ENCODE measurements around the gene TBC1D1.

The TBC1D1 gene

DNA sequence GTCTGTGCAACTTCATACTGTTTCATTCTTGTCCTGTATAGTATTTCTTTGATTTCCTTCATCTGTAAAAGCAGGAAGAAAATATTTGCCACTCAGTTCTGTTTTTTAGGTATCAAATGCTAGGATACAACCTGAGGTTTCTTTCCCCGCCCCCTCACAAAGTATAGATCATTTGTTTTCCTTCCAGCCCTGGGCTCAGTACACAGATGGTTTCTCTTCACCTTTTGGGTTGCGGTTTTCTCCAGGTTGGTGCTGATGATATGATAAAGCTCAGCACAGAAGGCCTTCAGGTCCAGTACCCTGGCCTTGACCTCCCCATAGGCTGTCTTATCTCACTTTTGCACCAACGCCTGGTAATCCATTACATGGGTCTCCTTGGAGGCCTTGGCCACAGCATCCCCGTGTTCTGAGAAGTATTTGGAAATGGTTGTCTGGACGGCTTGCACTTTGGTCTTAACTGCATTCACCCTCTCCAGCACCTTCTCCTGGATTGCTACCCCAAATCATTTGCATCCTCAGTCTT is 104.5 kb downstream of the TBC1D1 start:
- no peak for DNase-seq

DNA sequence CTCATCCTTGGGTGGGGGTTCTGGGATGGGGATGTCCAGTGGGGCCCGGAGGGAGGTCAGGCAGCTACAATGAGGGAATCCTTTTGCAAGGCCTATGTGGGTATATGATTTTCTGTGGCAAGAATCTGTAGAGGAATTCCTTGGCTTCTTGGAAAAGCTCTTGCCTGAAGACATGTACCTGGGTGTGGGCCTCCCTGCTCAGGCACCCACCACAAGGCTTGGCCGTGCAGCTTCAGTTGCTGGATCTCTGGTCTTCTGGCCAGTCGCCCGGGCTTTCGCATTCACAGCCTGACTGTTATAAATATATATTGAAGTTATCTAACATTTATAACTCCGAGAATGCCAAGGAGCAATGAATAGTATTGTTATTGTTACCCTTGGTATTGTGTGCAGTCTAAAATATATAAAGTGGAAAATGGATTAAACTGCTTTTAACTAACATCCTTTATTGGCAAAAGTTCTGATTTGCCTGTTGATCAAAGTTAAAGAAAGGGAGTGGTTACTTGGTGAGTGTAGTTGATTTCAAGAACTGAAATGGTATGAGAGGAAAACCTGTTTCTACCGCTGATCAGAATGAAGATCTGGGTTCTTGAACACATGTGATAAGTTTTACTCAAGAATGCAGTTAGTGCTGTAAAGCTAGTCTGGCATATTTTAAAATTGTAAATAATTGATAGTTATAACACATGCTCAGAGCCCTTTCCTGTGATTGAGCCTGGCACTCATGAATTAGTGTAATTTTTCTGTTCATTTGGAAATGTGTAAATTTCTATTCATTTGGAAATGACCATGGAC is 105.3 kb downstream of the TBC1D1 start:
- DNase-seq = no peak

DNA sequence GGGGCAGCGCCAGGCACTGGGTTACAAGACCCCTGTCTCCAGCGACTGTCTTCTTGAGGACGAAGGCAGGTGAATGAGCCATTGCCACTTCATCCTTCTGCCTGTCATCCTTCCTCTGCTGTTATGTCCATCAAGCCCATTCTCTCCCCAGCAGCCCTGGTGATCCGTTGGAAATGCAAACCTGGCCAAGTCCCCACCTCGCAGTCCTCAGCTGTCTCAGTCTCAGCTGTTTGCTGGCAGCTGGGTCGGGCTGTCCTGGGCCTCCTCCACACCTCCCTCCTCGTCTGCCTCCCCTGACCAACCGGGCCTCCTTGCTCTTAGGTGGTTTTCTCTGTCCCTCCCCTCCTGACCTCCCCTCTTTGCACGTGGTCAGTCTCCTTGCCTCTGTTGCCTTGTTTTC is 107.3 kb downstream of the TBC1D1 start:
- DNase-seq = no peak

DNA sequence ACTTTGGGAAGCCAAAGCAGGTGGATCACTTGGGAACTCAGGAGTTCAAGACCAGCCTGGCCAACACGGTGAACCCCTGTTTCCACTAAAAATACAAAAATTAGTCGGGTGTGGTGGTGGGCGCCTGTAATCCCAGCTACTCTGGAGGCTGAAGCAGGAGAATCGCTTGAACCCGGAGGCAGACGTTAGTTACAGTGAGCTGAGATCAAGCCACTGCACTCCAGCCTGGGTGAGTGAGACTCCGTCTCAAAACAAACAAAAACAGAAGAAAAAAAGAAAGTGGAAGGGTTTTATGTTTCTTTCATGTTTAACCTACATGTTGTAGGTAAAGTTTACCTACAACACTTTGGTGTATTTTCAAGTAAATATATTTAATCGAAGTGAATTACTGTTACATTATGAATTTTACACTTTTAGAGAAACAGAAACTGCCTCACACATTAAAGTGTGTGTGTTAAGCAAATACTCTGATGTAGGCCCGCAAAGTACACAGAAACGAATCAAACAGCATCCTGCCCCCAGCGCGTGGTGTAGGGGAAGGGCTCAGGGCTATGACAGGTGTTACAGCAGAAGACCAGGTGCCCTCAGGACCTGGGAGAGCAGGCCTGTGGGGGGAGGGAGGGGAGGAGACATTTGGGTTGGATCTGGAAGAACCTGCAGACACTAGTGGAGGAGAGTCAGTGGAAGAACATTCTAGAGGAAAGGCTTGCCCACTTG is 108.3 kb downstream of the TBC1D1 start:
- no peak for DNase-seq

DNA sequence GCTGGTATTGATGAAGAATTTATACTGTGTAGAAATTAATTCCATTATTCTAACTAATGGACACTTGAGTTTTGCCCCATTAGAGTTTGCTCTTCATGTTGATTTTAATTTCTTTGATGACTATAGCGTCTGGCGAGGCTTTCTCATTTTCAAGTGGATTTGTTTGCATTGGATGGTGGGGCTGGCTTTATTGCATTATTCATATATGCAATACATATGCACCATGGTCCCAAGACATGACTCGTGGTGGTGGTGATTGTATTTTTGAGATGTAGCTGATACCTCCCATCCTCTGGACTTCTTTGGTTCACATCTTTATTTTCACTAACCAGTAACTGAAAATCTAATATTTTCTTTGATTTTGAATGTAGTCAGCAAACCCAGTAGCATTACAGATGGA is 109.1 kb downstream of the TBC1D1 start:
- no peak for DNase-seq

DNA sequence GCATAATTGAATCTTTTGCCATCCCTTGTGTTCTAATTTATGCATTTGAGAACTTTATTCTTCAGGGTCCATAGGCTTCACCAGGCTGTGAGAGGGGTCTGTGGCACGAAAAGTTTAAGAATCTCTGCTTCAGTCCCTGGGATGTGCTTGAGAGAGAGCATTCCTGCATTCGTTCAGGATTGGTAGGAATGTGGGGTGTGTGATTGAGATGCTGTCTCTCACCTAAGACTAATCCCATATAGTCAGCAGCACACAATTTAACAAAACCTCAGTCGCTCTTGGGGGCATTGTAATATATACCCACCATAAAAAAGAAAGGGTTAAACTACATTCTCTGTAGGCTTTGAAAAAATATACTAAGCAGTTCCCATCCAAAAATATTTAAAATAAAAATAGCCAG is 111.0 kb downstream of the TBC1D1 start:
- DNase-seq = no peak

DNA sequence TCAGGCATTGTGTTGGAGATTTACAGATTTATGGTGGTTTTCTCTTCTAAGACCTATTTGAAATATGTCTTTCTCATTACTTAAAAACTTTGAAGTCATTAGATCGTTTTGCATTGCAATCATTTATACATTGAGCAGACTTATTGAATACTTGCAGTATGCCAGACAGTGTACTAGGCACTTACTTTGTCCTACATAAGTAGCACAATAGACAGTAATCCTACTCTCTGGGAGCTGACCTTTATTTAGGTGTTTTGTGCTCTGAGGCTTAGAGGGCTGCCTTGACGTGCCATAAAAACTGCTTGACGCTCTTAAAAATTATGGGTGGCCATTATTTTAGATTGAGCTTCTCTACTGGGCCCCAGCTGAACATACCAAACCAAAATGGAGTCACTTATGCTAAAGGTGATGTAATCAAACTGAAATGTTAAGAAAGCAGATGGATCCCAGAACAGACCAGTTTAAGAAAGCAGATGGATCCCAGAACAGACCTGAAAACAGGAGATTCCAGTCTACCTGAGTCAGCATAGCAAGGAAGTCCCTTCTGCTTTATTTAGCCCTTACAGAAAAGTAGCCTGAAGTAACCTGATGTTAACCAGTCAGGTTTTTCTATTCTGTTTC is 111.7 kb downstream of the TBC1D1 start:
- no peak for DNase-seq

DNA sequence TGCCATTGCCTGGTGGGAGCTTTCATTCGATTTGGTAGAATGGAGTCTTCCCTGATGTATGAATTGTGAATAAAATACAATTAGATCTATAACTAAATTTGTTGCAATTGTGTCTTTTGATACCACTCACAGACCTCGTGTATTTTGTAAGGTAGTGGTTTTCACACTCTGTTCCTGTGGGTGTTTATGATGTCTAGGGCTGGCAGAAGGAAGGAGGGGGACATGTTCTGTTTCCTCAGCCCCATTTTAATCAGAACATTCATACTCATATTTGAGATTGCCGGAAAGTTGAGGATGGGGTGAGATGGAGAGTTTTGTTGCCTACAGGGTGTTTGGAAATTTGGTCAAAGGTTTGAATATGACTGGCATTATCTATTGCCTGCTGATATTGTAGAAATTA is 112.2 kb downstream of the TBC1D1 start:
- no peak for DNase-seq

DNA sequence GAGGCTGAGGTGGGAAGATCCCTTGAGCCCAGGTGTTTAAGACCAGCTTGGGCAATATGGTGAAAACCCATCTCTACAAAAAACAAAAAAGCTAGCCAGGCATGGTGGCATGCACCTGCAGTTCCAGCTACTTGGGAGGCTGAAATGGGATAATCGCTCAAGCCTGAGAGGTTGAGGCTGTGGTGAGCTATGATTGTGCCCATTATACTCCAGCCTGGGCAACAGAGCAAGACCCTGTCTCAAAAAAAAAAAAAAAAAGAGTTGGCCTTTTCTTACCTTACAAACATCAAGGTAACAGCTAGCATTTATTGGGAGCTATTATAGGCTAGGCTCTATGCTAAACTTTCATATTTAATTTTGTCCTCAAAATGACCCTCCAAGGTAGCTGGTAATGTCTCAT is 112.7 kb downstream of the TBC1D1 start:
- no peak for DNase-seq

DNA sequence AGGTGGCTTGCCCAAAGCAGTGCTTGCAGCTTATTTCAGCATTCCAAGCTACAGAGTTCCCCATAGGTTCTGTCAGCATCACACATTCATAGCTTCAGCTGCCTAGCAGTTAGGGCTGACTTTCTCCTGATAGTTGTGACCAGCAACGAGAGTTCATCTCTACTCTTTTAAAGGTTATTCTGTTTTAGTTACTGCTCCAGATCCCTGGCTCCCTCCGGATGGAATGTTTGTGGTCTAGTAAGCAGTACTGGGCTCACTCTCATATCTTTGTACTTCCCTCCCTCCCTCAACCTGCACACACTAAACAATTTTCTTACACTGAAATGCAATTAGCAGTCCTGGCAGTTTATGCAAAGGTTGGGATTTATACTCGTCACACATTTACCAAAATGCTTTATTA is 113.2 kb downstream of the TBC1D1 start:
- no peak for DNase-seq

DNA sequence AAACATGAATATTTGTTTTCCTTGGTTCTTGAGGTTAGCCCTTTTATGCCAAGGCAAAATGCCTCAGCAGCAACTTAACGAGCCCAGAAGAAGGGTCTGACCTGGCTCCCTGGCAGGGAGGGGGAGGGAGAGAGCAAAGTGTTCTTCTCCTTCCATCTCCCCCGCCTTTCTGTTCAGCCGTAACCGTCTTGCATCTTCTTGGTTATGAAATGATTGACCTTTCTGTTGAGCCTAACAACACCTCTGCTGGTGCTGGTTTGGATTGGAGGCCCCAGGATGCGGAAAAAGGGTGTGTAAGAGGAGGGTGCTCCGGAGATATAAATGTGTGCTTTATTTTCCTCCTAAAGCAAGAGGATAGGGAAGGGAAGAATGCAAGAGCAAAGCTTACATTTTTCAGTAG is 114.0 kb downstream of the TBC1D1 start:
- no peak for DNase-seq

DNA sequence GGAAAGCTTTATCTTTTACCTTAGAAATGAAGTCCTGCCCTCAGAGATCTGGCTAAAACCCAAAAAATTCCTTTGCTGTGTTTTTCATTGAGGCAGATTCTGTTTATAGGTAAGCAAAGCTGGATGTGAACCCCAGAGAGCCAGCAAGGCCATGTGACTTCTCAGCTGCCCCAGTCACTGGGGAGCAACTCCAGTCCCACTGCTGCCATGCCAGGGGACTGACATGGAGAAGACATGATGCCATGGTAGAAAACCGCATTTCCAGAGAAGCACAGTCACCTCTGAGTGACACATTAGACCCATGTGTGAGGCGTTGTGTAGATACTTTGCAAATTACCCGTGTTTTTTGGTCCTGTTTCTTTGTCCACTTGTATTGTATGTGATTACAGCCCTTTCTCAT is 114.8 kb downstream of the TBC1D1 start:
- DNase-seq = no peak

DNA sequence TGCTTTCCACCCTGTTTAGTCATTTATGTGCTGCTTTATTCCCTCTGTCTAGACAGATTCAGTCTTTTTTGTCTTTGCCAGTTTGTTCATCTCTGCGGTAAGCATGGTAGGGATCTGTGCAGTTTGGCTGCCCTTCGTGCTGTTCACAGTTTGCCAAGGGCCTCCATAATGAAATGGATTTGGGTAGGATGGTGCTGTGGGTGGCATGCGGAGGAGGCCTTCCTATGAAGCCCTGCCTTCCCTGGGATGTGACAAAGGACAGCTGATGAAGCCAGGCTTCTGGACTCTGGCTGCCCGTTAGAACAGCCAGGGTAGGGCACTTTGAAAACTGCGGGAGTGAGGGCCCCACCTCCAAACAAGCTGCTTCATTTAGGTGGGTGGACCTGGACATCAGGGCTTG is 116.8 kb downstream of the TBC1D1 start:
- DNase-seq = no peak

DNA sequence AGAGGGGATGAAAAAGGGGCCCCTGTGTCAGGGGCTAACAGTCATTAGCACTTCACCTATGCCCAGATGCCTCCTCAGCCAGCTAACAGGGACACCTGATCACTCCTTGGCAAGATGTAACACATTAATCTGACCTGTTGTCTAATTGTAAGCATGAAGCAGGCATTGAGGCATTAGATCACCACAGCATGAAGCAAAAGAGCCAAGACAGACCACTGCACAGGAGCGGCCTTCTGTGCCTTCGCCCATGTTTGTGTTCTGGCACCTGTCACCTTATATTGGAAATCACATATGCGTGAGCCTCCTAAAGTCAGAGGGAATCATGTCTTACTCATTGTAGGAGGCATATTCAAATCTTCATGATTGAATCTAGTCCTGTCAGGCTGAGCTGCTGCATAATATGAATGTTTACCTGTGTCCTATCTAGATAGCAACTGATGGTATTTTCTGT is 117.7 kb downstream of the TBC1D1 start:
- no peak for DNase-seq

DNA sequence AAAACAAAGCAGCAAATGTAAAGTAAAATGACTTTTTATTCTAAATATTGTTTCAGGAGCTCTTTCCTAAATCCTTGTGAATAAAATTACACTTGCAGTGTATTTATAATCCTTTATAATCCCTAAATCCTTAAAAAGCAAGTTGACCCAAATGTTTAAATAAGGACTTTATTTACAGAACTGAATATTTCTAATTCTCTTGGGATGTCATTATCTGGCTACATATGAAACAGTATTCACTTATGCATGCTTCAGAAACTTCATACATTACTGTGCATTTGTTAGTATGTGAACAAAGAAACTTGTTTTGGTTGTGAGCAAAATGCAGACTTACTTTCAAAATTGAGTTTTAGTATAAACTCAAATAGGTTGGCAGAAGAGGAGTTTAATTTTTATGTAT is 118.5 kb downstream of the TBC1D1 start:
- no peak for DNase-seq

DNA sequence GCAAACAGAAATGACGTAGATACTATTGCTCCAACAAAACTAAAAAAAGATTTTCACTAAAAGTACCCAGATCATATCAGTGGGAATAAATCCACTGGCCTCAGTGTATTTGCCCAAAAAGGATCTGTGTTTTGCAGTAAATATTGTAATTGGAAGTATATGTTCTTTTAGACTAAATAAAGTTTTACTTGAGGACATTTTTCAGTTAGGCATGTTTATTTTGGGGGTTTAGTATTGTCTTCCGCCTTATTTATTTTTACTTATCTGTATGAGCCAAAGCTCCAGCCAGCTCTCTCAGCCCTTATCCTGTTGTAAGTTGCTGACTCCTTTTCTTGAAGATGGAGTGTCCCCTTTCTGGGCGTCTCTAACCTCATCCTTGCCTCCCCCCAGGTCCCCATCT is 119.1 kb downstream of the TBC1D1 start:
- DNase-seq = no peak

DNA sequence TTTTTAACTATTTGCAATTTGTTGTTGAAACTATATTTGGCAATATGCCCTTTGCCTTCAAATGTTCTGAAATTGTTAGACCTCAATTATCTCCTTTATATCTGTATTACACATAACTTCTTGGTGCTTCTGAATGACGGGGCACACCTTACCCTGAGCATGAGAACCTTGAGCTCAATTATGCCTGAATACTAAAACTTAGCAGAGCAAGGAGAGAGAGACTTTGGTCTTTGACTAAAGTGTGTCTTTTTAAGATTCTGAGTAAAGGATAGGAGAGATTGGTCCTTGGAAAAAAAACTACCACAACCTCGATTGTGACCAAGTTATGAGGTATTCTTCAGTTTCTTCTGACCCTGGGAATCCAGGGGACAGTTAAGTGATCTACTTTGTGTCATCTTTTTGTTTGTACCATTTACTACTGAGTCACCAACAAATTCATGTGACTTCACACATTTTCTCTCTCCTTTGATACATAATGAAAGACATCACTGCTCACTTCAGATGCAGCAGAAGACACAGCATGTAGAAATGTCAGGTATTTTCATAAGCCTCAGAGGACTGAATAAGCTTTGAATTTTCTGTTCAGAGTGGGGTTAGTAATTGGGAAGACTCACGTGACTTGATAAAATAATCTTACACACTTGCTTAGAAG is 120.8 kb downstream of the TBC1D1 start:
- no peak for DNase-seq

DNA sequence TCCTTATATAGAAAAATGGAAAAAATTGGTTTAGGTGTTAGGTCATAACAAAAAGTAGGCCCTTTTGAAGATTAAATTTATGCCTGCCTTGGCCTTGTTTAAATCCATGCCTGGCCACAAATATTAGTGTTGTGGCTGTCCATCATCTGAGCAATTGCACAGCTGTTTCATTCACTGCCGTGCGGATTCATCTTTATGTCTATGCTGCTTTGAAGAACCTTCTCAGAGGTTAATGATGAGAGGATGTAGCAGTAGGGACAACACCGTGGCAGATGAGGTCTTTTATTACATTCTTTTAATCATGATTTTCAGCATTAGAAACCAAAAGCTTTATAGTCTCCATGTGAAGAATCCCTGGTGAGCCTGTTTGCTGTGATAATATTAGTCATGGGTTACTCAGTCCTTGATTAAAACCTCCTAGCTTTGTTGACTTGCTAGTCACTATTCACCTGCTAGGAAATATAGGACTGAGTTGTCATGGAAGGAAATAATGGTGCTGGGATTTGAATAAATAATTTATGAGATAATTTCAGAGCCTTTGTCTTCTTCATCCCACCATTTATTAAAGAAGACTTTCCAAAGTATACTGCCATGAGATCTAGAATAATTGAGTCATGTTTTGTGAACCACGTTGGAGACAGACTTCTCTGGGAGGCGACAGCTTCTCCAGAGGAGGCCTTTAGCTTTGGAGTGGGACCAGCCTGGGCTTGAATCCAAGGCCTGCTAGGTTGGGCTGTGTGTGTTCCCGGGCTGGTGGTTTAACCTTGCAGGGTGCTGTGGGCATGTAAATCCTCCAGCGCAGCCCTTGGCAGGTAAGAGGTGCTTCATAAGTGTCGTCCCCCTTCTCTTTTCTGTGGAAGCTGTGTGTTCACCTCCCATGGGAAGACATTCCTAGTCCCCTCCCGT is 122.8 kb downstream of the TBC1D1 start:
- DNase-seq = no peak

DNA sequence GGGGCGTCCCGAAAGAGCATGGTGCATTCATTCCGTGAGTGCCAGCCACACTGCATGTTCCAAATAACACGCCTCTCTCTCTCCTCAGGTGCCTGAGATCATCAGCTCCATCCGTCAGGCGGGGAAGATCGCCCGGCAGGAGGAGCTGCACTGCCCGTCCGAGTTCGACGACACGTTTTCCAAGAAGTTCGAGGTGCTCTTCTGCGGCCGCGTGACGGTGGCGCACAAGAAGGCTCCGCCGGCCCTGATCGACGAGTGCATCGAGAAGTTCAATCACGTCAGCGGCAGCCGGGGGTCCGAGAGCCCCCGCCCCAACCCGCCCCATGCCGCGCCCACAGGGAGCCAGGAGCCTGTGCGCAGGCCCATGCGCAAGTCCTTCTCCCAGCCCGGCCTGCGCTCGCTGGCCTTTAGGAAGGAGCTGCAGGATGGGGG is 123.6 kb downstream of the TBC1D1 start:
- DNase-seq = no peak

DNA sequence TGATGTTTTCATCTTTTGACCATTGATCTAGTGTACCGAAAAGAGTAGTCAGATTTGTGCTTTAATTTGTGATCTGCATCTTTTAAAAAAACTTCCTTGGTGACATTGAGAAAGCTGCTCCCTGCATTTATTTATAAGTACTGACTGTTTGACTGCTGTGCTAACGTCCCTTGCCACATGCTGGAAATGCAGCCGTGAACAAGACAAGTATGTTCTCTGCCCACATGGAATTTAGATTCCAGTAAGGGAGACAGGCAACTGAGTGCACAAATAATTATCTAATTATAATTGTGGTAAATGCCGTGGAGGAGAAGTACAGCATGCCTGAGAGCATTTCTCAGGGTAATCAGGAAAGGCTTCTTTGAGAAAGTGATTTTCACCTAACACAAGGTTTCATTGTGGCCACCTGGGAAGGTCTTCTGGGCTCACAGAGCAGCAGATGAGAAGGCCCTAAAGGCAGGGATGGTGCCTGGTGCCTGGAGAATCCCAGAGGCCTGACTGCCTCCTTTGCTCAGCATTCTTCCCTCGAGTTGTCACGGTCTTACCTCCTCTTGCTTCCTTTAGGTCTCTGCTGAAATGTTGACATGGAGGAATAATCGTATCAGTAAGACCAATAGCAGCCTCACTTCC is 125.1 kb downstream of the TBC1D1 start:
- DNase-seq = no peak

DNA sequence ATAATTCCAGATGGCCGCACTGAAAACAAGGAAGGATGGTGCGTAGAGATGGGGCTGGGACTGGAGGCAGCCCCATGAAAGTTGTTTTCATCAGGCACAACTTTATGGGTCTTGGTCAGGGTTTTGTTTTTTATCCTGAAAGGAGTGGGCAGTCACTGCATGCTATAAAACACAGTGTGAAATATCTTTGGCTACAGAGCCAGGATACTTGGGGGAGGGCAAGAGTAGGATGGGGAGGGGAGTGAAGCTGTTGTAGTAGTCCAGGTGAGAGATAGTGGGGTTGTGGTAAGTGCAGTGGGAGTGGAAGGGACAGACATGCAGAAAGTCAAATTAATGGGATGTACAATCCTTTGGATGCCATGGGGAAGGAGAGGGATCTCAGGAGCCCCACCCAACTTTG is 125.8 kb downstream of the TBC1D1 start:
- no peak for DNase-seq

DNA sequence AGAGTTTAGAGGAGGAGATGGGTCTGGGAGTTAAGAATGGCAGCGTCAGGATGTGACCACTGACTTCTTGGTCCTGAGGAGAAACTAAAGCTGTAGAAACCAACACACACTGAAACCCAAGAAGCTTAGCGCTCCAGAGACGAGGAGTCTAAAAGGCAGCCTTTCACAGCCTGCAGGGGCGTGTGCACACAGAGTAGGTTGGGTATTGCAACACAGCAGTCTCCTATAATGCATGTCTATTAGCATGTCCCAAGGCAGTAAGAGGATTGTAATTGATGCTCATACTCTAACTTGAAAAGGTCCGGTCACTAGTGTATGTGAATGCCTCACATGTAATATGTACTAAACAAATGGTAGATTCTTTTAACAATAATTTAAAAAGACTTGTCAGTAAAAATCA is 126.7 kb downstream of the TBC1D1 start:
- DNase-seq = no peak
